HG02763 (cell line): ENCODE results near the gene COLEC12.

Source experiments
- ATAC-seq: cut with Tn5 transposase; IDR thresholded peaks from one replicate; pipeline ENCODE4 v1.9.1; 2021; ENCODE audit warnings: mild to moderate bottlenecking, moderate library complexity; ENCODE audit not compliant: unreplicated experiment

COLEC12 gene

GRCh38 chr18:392928-393573 is 107.5 kb downstream of the COLEC12 start:
- ATAC-seq, result no peak

GRCh38 chr18:390741-391478 is 109.6 kb downstream of the COLEC12 start:
- no peak for ATAC-seq

DNA sequence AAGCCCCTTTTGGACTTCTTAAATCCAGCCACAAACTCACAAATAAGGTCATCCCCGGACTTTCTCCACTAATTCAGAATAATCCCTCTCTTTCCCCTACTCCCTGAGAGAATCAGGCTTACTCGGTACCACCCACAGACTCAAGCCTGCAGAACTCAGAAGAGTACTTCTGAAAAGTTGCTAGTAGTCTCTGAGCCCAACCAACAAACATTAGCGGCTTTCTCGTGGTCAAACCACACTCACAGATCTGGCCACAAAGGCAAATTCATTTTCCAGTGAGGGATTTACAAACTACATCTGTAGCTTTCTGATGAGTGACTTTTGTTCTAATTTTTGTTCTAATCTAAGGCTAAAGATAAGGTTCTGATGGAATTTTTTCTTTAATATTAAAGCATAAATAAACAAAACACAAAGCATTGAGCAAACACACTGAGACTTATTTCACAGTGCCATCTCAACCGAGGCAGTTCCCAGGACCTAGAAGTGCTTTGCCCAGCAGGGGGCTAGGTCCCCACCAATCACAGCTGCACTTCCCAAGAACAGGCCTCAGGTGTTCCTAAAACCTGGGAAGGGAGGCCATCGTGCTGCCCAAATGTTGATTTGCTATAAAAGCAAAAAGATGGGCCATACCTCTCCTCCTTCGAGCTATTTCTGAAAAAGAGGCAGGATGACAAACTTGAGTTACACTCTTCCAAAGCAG is 110.7 kb downstream of the COLEC12 start:
- ATAC-seq, result no peak

DNA sequence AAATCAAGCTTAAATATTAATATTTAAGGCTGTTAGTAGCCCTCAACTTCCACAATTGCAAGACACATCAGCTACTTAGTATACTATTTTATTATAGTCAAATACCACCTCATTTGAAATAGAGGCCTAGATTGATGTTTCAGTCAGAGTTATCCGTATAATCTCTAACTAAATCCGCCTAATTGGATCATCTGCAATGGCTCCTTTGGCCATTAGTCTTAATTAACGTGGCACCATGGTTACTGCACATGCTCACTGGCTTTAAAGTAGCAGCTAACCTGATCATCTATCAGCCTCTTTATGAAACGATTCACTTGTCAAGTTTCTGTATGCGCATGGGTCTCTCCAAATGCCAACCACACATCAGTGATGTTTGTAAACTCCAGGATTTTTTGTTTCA is 112.3 kb downstream of the COLEC12 start:
- no peak for ATAC-seq

DNA sequence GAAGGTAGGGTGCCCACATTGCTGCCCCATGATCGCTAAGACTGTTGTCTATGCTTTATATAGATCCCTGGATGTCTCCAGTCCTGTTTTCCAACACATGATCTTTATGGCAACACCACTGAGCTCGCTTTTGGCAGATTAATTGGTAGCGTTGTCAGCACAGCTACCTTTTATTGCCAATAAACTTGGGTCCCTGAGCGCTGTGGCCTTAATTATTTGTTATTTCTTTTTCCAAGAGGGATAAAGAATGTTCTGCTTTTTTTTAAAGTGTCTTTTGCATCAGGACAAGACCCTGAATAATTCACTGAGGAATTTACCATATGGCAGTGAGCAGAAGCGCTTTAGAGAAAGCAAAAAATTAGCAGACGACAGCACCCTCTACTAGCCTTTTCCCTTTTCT is 113.5 kb downstream of the COLEC12 start:
- no peak for ATAC-seq

GRCh38 chr18:384897-385296 is 115.6 kb downstream of the COLEC12 start:
- no peak for ATAC-seq

- no peak for ATAC-seq
Measured at GRCh38 chr18:383135-383534, 117.4 kb downstream of the COLEC12 start.

GRCh38 chr18:382423-382984 is 118.0 kb downstream of the COLEC12 start:
- ATAC-seq, result no peak

- no peak for ATAC-seq
Measured at GRCh38 chr18:379681-380330, 120.7 kb downstream of the COLEC12 start.

DNA sequence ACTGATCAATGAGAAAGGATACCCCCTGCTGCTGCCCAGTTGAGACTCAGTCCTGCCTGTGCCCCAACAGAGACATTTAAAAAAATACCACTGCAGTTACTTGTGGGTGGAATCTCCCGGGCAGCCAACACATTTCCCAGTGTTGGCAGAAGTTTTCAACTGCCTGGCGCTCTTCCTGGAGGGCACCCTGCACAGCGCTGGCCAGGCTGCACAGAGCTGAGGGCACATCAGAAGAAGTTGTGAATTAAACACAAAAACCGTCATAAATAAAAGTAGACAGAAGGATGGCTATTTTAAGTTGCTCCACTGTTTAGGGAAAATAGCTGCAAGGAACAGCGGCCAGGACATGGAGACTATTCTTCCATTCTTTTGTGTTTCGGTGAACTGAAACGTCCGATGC is 122.4 kb downstream of the COLEC12 start:
- no peak for ATAC-seq

DNA sequence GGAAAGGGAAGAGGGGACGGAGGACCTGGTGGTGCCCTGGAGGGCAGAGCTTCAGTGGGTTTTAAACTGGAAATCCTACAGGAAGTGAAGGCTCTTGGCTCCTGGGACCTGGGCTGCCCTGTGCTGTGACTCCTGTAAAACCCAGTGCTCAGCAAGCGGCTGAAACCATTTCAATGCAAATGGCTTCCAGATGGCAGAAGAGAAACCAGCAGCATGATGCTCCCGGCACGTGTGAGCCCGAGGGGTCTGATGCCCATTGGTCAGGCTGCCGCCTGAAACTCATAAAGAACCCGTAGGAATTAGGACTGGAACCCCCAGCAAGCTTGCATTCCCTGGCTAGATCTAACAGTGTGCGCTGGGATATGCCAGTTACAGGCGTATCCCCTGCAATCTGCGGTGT is 123.4 kb downstream of the COLEC12 start:
- no peak for ATAC-seq

DNA sequence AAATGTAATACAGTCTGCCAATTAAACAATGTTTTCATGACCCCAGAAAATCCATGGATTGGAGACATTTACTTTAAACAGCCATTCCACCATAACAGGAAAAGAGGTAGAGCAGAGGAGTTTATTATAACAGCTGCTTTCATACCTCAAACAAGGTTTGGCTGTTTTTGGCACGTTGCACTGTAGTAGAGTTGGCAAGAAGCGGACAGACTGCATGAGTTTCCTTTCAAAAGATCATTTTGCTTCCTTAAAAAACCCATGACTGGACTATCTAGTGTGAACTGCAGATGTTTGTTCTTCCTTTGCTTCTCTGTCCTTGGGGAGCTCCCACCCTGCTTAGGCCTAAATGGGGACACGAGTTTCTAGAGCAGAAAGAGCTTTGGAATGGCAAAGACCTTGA is 124.2 kb downstream of the COLEC12 start:
- no peak for ATAC-seq

- peak; percentile 66 for ATAC-seq
Measured at GRCh38 chr18:374721-375168, 125.8 kb downstream of the COLEC12 start.

DNA sequence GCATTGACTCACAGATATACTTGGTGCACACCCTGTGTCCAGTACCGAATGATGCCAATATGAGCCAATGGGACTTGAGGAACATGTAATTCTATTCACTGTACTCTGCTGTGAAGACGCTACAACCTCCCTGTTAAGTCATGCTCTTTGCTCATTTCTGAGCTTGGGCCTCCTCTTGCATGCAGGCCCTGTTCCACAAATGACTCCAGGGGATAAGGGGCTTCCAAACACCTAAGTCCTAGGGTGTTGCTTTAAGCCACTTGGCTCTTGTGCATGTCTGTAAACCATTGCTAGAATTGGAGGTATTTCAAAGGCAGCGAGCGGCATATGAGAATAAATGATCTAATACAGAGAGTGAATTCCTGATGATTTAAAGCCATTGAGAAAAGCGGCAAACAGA is 126.7 kb downstream of the COLEC12 start:
- ATAC-seq, result no peak

DNA sequence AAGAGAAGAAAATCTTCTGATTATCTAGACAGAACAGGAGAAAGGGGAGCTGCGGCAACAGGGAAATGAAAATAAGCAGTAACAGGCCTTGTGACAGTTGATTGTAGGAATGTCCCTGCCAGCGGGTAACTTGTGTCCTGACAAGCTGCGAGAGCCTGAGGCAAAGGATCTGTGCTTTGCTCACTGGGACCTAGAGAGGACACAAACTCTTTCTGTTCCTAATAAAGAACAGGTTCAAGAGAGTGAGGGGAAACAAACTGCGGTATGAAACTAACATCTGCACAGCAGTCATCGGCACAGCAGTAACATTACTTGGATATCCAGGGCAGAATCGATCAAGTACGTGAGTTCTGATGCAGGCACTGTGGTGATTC is 128.9 kb downstream of the COLEC12 start:
- no peak for ATAC-seq

DNA sequence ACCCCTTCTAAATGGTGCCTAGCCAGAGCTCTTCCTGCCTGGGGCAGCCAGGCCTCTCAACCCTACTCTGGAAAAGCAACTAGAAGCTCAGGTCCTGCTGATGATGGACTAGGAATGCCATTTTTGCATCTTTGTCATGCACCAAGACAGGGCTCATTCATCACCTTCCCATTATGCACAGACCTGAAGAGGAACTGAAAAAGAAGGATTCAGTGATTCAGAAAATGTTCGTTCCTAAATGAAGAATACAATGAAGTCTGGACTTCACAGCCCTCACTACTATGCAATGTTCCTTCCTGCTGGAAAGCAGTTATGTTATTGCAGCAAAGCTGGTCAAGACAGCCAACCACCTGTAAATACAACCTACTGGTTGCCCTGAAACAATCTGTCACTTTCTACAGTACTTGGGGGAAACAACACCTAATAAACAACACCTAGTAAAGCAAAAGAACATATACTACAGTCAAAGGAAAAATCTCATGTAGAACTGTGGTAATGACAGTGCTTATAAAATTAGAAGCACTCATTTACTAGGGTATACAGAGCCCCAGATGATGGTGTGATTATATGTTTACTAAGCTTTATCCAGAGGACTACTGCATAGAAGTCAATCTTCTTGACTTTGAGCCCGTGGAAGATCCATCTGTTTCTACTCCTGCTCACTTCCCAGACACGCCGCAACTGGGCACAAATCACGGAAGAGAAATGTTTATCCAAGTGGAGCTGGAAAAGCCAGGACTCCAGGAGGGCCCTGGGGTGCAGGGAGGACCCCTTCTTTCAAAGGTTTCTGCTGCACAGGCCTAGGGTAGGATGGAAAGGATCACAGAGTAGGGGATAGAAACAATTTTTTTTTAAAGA is 129.5 kb downstream of the COLEC12 start:
- ATAC-seq, result no peak

DNA sequence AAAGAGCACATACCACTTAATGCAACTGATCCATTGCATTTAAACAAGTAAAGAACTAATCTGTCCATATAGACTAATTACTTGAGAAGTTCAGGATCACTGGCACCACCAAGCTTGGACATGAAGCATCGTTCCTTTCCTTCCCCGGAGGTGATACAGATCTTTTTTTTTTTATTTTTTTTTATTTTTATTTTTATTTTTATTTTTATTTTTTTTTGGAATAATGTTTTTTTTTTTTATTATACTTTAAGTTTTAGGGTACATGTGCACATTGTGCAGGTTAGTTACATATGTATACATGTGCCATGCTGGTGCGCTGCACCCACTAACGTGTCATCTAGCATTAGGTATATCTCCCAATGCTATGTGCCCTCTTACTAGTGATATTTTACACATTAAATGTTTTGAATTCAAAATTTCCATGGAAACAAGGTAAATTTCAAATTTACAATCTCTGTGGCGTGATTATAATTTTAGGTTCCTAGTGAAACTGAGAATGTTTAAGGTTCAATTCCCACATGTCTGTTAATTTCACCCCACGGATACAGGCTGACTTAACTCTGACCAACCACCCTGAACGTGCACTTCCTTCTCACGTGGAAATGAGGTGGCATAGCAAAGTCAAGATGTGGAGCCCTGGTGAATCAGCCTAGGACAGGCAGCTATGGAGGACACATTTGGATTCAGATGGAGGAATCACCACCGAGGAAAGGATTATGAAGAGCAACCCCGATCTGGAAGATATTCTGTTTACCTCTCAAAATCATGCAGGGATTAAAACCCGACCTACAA is 131.1 kb downstream of the COLEC12 start:
- no peak for ATAC-seq

GRCh38 chr18:366466-367061 is 133.9 kb downstream of the COLEC12 start:
- ATAC-seq, result no peak

DNA sequence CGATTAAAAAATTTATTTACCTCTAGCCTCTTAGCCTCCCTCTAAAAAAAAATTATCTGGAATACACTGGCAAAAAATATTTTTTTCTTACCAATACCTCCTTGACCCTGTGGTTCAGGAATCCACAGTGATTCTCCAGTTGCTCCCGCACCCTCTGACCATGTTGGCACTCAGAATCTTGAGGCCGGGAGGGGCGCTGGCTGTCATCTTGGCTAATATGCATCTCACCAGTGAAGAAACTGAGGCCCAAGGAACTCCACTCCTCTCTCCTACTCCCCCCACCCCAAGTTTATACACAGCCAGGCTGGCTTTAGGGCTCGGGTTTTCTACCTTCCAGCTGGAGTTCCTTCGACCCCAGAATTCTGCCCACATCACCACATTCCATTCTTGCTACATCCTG is 134.8 kb downstream of the COLEC12 start:
- ATAC-seq, result no peak
